Bronchial epithelial cell (primary cell): ENCODE results near the gene SPEG. TPM values are rescaled to one million over a fixed set of nuclear protein-coding genes. Genes with fewer than 3 reads are reported as not detected.

Source experiments
- DNase-seq: peaks from one replicate; pipeline ENCODE4 v3.0.0-alpha.2; 2010; ENCODE audit warnings: low read depth
- FAIRE-seq: peaks from 2 replicates; lab custom pipeline; 2011; peaks lifted over from hg19 to GRCh38; lab: Jason Lieb, UNC
- H3K27me3 ChIP-seq: 2 replicates; pipeline ENCODE4 v1.5.1; 2011; ENCODE audit warnings: low read length; ENCODE audit not compliant: control insufficient read depth, insufficient read depth
- H3K36me3 ChIP-seq: 2 replicates; pipeline ENCODE4 v1.5.1; 2011; ENCODE audit warnings: low read length; ENCODE audit not compliant: control insufficient read depth, insufficient read depth
- H3K4me3 ChIP-seq: 2 replicates; pipeline ENCODE4 v1.5.1; 2011; ENCODE audit warnings: mild to moderate bottlenecking, low read depth, low read length, control low read depth
- CTCF ChIP-seq: IDR thresholded peaks from 2 replicates; pipeline ENCODE4 v1.5.1; 2011; ENCODE audit warnings: mild to moderate bottlenecking, moderate library complexity, low read length, control low read depth, inconsistent platforms; ENCODE audit not compliant: insufficient read depth, severe bottlenecking
- total RNA-seq: library from RNA; depleted of rRNA; stranded (reverse); fragments of >200 nt; gene quantifications from 2 replicates; pipeline ENCODE4 v1.2.1, GENCODE V29; 2014

The SPEG gene
- total RNA-seq, 1 donor from 2014 or later = 1.8 TPM

DNA sequence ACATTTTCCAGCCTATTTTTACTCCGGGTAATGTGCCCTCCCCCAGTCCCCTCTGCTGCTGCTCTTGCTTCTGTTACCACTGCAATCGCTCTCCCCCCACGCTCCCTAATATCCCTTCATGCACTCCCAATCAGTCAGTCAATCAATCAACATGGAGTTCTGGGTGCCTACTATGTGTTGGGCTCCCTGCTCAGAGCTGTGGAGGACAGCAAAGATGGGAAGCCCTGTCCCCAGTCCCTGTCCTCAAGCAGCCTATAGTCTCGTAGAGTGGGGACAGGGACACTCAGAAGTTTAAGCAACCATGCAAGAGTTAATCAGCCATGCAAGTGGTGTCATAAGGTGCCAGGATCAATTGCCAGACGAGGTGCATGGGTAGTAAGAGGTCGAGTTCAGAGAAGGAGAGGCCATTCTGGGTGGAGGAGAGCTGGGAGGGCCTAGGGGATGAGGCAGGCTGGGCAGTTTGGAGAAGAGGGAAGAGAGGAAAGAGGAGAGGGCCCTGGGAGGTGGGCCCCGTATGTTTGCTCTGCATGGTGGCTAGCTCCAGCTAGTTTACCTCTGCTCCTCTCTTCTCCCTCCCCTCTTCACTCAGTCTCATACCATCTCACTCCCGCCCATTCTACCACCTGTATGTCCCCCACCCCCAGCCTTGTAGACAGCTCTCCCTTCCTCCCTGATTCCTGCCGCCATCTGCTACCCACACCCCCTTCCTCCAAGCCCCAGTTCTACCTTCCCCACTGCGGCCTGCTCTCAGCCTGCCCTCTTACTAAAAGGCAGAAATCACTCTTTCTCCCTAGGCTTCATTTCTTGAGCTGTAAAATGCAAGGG lies 83.5 kb downstream of the SPEG start:
- DNase-seq (no peak), FAIRE-seq (no peak)
- H3K27me3 ChIP-seq = peaks cover 45% of the 10 kb centered on the region
- no peak overlapping the region for H3K4me3 ChIP-seq
- no peaks in the 10 kb centered on the region for H3K36me3 ChIP-seq
- TF ChIP-seq CTCF = no peak

GRCh38 chr2:219519526-219519916 lies 84.9 kb downstream of the SPEG start:
- no peak for TF ChIP-seq CTCF
- H3K27me3 ChIP-seq = peaks cover 40% of the 10 kb centered on the region

GRCh38 chr2:219520079-219520478 lies 85.4 kb downstream of the SPEG start:
- no peak for TF ChIP-seq CTCF
- FAIRE-seq = no peak
- DNase-seq = no peak
- no peak overlapping the region for H3K4me3 ChIP-seq
- peaks cover 35% of the 10 kb centered on the region for H3K27me3 ChIP-seq
- no peaks in the 10 kb centered on the region for H3K36me3 ChIP-seq

More at GRCh38 chr2:219519526-219519916, 84.9 kb downstream of the SPEG start:
- H3K4me3 ChIP-seq = no peak overlapping the region
- FAIRE-seq (no peak), DNase-seq (no peak)
- H3K36me3 ChIP-seq = no peaks in the 10 kb centered on the region

DNA sequence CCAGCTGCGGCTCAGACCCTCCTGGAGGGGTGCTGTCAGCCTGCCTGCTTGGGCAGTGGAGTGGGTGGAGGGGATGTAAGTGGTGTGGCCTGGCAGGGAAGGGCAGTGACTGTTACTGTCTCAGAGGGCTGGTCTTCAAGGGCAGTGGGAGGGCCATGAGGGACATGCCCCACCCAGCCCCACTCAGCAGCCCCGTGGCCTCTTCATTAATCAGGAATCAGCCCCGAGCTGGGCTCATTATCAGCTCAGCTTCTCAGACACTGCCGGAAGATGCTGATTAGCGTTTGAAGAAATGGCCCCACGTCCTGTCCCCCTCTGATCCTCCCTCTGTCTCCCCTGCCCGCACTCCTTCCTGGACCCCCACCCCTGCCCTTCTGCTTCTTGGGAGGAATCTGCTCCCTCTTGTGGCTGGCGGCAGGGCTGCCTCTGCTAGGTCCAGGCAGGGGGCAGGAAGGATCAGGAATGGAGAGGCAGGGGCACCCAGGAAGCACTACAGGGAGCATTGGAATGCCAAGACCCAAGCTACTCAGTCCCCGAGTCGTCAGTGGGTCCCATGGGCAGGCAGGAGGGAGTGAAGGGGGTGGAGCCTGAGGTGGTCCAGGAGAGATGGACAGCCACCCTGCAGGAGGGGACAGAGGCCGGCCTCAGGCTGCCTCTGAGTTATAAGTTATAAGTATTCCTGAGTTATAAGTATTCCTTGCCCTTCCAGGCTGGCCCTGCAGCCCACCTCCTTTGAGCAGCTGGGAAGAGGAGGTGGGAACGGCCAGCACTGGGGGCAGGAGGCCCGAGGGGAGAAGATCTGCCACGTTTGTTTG lies 86.6 kb downstream of the SPEG start:
- TF ChIP-seq CTCF = peak; percentile 58
- FAIRE-seq (no peak), DNase-seq (no peak)
- Histone ChIP-seq H3K4me3 (no peak overlapping the region), H3K27me3 (peaks cover 29% of the 10 kb centered on the region), H3K36me3 (no peaks in the 10 kb centered on the region)

- Histone ChIP-seq H3K36me3 (no peaks in the 10 kb centered on the region), H3K4me3 (no peak overlapping the region), H3K27me3 (peaks cover 32% of the 10 kb centered on the region)
- FAIRE-seq (no peak), DNase-seq (peak; percentile 72)
- no peak for TF ChIP-seq CTCF
Observed at GRCh38 chr2:219522111-219523030, 87.7 kb downstream of the SPEG start.
